Activated CD4-positive, alpha-beta T cell treated with anti-CD3 and anti-CD28 coated beads for 1 hour (primary cell): Measurements from ENCODE around the gene MKKS.

Experiments used
- DNase-seq: peaks from one replicate; pipeline ENCODE4 v3.0.0-alpha.2; 2020

MKKS gene

GRCh38 chr20:10367693-10367942 lies 66.4 kb downstream of the MKKS start:
- DNase-seq: no peak

- no peak for DNase-seq
These were observed 66.9 kb downstream of the MKKS start for GRCh38 chr20:10366898-10367692.

GRCh38 chr20:10362674-10363073 lies 71.3 kb downstream of the MKKS start:
- DNase-seq: no peak

- DNase-seq: no peak
These were observed 73.1 kb downstream of the MKKS start for GRCh38 chr20:10360878-10361277.

- no peak for DNase-seq
These were observed 74.4 kb downstream of the MKKS start for GRCh38 chr20:10359621-10360040.

GRCh38 chr20:10357974-10358373 lies 76.0 kb downstream of the MKKS start:
- no peak for DNase-seq

GRCh38 chr20:10357061-10357708 lies 76.8 kb downstream of the MKKS start:
- no peak for DNase-seq

GRCh38 chr20:10356628-10357027 lies 77.4 kb downstream of the MKKS start:
- DNase-seq: no peak

- no peak for DNase-seq
These were observed 80.8 kb downstream of the MKKS start for GRCh38 chr20:10352934-10353824.
